Mucosa of rectum (tissue), 2 donors: ENCODE measurements around the gene CCDC81.

Experiments
- H3K27ac ChIP-seq, 2 donors: one replicate each; pipeline ENCODE4 v1.7.0; 2013; ENCODE audit warnings: inconsistent platforms in 2 of 2, low read depth in 2 of 2, low read length in 2 of 2
- H3K27me3 ChIP-seq, 2 donors: one replicate each; pipeline ENCODE4 v1.7.0; 2013; ENCODE audit warnings: low read length in 2 of 2; ENCODE audit not compliant: control insufficient read depth in 2 of 2, insufficient read depth in 2 of 2
- H3K36me3 ChIP-seq, 2 donors: one replicate each; pipeline ENCODE4 v1.7.0; 2013; ENCODE audit warnings: low read length in 2 of 2; ENCODE audit not compliant: control insufficient read depth in 2 of 2, insufficient read depth in 2 of 2
- H3K4me1 ChIP-seq, 2 donors: one replicate each; pipeline ENCODE4 v1.7.0; 2013; ENCODE audit warnings: low read length in 2 of 2, mild to moderate bottlenecking in 1 of 2; ENCODE audit not compliant: control insufficient read depth in 2 of 2, insufficient read depth in 2 of 2
- H3K4me3 ChIP-seq, 2 donors: one replicate each; pipeline ENCODE4 v1.7.0; 2013; ENCODE audit warnings: low read length in 2 of 2
- H3K9ac ChIP-seq, 2 donors: one replicate each; pipeline ENCODE4 v1.7.0; 2013; ENCODE audit warnings: low read length in 2 of 2, low read depth in 1 of 2, mild to moderate bottlenecking in 1 of 2
- H3K9me3 ChIP-seq, 2 donors: one replicate each; pipeline ENCODE4 v1.7.0; 2013; ENCODE audit warnings: low read length in 2 of 2; ENCODE audit not compliant: control insufficient read depth in 2 of 2
- donor health status: healthy.
- donor health status: Normal muscosa, but diverticular disease.

The CCDC81 gene

DNA sequence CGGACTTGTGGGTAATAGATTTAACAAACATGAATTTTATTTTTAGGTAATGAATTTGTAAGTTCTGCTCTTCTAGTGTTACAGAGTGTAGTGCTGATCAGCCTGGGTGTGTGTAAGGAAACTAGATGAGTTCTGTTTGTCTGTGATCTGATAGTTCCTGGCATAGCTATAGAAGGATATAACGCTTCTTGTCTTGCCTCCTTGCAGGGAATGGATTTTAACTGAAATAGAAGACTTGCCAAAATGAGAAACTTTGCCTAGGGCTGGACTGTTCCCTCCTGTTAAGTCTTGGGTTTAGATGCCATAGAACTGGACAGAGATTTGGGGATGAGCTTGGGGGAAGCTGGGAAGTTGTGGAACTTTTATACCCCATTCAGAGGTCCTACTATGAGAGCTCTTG, 11.6 kb downstream of the CCDC81 start:
- Histone ChIP-seq H3K4me3 (no peak overlapping the region), H3K27ac (no peak overlapping the region), H3K9me3 (no peaks in the 10 kb centered on the region), H3K4me1 (no peaks in the 10 kb centered on the region), H3K27me3 (no peaks in the 10 kb centered on the region), H3K36me3 (no peaks in the 10 kb centered on the region), H3K9ac (no peak overlapping the region)

DNA sequence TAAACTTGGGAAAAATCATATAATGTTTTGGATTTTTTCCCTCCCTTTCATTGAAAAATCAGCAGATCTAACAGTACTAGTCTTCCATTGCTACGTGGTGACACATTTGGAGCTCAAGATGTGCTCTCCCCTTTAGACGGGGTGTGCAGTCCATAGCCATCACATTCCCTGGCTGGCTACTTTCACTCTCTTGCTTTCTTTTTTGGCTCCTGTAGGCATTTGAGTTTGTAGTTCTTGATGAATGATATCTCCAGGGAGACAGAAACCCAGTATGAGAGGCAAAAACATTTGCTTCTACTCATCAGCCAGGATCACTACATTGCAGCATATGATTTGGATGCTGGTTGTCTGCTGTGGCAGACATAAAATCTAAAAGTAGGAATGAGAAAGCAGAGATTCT, 12.1 kb downstream of the CCDC81 start:
- Histone ChIP-seq H3K9ac (no peak overlapping the region), H3K9me3 (no peaks in the 10 kb centered on the region), H3K27ac (no peak overlapping the region), H3K4me3 (no peak overlapping the region), H3K4me1 (no peaks in the 10 kb centered on the region), H3K27me3 (no peaks in the 10 kb centered on the region), H3K36me3 (no peaks in the 10 kb centered on the region)

DNA sequence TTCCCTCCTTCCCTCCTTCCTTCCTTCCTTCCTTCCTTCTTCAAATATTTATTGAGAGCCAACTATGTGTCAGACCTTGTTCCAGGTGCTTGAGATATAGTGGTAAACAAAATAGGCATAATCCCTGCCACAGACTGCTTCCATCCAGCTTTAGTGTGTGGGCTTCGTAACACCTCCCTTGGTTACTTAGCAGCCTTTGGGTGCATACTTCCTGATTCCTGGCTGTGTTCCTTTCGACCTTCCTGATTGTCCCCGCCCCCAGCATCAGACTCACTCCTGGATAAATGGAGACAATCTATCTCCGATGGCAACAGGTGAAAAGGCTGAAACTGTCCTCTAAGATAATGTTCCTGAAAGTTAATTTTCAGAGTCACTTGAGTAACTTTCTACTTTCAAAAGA, 13.5 kb downstream of the CCDC81 start:
- no peak overlapping the region for H3K27ac ChIP-seq
- no peak overlapping the region for H3K9ac ChIP-seq
- H3K9me3 ChIP-seq: no peaks in the 10 kb centered on the region
- H3K4me3 ChIP-seq: no peak overlapping the region
- no peaks in the 10 kb centered on the region for H3K27me3 ChIP-seq
- H3K36me3 ChIP-seq: no peaks in the 10 kb centered on the region
- H3K4me1 ChIP-seq: no peaks in the 10 kb centered on the region

DNA sequence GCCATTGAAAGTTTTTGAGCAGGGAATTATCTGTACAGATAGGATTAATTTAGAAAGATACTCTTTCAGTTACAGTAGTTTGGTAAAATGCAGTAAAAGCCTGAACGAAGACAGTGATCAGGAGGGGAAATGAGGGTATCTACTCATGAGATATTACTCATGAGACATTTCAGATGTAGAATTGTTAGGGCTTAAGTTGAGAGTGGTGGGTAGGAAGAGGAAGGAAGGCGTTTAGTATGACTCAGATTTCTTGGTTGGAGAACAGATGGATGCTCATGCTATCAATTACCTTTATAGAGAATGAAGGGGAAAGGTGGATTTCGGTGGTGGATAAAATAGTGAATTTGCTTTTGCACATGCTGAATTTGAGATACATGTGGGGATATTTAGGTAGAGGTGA, 15.8 kb downstream of the CCDC81 start:
- Histone ChIP-seq H3K27ac (no peak overlapping the region), H3K9me3 (no peaks in the 10 kb centered on the region), H3K4me1 (no peaks in the 10 kb centered on the region), H3K9ac (no peak overlapping the region), H3K36me3 (no peaks in the 10 kb centered on the region), H3K27me3 (no peaks in the 10 kb centered on the region), H3K4me3 (no peak overlapping the region)

DNA sequence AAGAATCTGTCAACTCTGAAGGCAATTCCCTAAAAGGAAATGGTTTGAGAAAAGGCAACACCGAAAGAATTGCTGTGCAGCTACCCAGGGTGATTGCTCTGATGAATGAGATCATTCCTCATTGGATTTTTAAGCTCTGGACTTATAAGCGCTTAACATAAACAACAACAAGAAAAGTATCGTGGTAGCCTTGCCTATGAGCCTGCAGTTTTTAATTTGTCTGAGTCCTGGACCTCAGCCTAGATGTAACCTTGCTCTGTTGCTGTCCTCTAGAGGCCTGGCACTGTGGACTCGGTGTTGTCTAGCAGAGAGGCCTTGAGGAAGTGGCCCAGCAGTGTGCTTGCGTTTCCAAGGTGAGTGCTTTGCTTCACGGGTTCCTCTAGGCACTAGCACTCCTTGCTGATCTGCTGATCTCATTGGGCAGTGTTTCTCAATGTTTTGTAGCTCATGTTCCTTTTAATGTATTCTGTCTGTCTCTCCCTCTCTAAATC, 20.4 kb downstream of the CCDC81 start:
- H3K4me3 ChIP-seq: no peak overlapping the region
- no peaks in the 10 kb centered on the region for H3K4me1 ChIP-seq
- no peak overlapping the region for H3K27ac ChIP-seq
- no peaks in the 10 kb centered on the region for H3K36me3 ChIP-seq
- H3K27me3 ChIP-seq: no peaks in the 10 kb centered on the region
- H3K9me3 ChIP-seq: no peaks in the 10 kb centered on the region
- no peak overlapping the region for H3K9ac ChIP-seq

DNA sequence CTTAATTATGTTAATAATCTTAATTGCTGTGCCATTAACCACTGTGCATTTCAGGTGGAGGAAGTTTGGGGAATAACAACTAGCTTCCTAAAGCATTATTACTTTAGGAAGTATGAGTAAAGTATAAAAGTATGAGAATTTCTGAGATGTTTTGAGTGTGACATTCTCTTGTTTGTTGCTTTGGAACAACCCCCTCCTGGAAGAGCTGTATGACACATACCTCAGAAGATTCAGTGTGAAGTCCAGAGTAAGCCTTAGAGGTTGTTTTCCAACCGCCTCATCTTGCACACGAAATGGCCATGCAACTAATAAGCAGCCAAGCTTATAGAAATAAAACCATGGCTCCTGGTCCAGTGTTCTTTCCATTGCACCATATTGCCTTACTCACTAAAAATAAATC, 21.7 kb downstream of the CCDC81 start:
- H3K36me3 ChIP-seq: no peaks in the 10 kb centered on the region
- no peaks in the 10 kb centered on the region for H3K9me3 ChIP-seq
- no peaks in the 10 kb centered on the region for H3K4me1 ChIP-seq
- H3K27ac ChIP-seq: no peak overlapping the region
- H3K9ac ChIP-seq: no peak overlapping the region
- no peak overlapping the region for H3K4me3 ChIP-seq
- no peaks in the 10 kb centered on the region for H3K27me3 ChIP-seq

DNA sequence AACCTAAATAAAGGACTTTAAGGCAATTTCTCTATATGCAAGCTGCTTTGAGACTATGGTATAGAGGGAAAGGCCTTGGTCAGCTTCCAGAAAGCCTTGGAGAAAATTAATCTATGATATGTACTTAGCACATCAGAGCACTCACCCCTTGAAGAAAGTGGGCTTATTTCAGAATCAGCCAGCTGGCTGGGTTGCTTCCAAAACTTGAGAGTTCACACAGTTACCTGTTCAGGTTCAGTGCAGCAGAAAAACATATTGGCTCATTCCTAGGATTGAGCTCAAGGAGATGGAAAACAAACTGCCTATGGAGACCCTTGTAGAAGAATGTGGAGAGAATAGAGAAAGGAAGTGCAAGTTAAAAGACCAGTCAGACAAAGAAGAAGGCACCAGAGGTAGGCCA, 22.7 kb downstream of the CCDC81 start:
- no peaks in the 10 kb centered on the region for H3K9me3 ChIP-seq
- no peaks in the 10 kb centered on the region for H3K36me3 ChIP-seq
- no peak overlapping the region for H3K9ac ChIP-seq
- no peaks in the 10 kb centered on the region for H3K4me1 ChIP-seq
- H3K27me3 ChIP-seq: no peaks in the 10 kb centered on the region
- no peak overlapping the region for H3K4me3 ChIP-seq
- H3K27ac ChIP-seq: no peak overlapping the region

DNA sequence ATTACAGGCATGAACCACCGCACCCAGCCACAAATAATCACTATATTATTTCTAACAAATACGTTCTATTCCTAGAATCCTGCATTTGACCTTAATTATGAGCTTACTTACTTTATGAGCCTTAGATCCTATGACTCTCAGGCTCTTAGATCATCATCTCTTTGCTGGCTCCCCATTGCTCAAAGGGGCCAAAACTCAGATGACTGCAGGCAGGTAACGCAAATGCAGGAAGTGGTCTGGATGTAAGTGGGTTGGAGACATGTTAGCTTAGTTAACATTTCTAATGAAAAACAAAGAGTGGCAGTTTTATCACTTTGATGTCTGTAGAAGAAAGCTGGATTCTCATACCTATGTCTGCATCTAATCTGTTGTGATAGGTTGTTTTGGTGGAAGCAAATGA, 23.4 kb downstream of the CCDC81 start:
- no peak overlapping the region for H3K4me3 ChIP-seq
- H3K27ac ChIP-seq: no peak overlapping the region
- H3K36me3 ChIP-seq: no peaks in the 10 kb centered on the region
- no peaks in the 10 kb centered on the region for H3K27me3 ChIP-seq
- H3K9me3 ChIP-seq: no peaks in the 10 kb centered on the region
- no peak overlapping the region for H3K9ac ChIP-seq
- H3K4me1 ChIP-seq: no peaks in the 10 kb centered on the region

DNA sequence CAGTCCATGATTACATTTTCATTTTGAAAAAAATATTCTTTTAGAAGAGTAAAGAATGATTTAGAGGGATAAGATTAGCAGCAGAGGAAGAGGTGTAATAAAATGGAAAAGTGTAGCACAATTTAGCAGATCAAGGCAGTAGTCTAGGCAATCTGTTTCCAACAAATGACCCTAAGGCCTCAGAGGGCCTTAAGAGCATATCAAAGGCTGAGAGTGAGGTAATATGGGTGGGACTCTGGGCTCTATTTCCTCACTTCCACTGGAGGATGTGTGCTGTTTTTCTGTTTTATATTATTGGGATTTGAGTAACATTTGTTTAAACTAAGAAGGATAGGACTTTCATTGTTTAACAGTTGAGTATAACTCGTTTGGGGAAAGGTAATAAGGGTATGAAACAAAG, 28.8 kb downstream of the CCDC81 start:
- Histone ChIP-seq H3K36me3 (no peaks in the 10 kb centered on the region), H3K9ac (no peak overlapping the region), H3K4me3 (no peak overlapping the region), H3K9me3 (no peaks in the 10 kb centered on the region), H3K27ac (no peak overlapping the region), H3K4me1 (no peaks in the 10 kb centered on the region), H3K27me3 (no peaks in the 10 kb centered on the region)

DNA sequence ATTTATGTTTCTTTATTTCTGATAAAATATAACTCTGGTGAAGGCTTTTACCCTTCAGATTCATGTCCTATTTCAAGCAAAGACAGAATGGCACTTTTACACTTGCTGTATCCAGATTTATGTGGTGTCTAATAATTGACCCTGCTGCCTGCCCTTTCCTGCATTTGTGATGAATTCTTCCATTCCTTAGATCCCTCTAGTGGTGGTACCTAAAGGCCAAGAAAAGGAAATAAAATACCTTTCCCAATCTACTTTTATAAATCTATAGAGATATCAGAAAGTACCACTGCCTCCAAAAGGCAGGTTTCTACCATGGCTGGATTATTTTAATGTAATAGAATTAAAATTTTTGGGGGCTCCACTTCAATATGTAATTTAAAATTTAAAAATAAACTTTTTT, 34.2 kb downstream of the CCDC81 start:
- H3K9ac ChIP-seq: no peak overlapping the region
- no peaks in the 10 kb centered on the region for H3K4me1 ChIP-seq

DNA sequence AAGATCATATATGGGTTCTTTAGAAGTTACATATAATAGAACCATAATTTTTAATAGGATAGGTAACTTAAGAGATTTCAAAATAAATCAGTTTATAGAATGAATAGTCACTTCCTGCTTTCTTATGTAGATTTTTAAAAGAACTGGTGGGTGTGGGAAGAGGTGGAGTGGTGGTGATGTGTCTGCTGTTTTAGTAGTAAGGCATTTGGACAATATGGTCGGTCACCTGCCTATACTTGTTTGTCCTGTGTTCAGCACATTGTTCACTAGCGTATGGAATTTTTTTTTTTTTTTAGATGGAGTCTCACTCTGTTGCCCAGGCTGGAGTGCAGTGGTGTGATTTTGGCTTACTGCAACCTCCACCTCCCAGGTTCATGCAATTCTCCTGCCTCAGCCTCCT, 39.3 kb downstream of the CCDC81 start:
- Histone ChIP-seq H3K27me3 (no peaks in the 10 kb centered on the region), H3K4me1 (no peaks in the 10 kb centered on the region), H3K27ac (no peak overlapping the region), H3K9me3 (no peaks in the 10 kb centered on the region), H3K36me3 (no peaks in the 10 kb centered on the region), H3K9ac (no peak overlapping the region), H3K4me3 (no peak overlapping the region)

More for the DNA sequence above, 34.2 kb downstream of the CCDC81 start:
- Histone ChIP-seq H3K9me3 (no peaks in the 10 kb centered on the region), H3K36me3 (no peaks in the 10 kb centered on the region), H3K27ac (no peak overlapping the region), H3K4me3 (no peak overlapping the region), H3K27me3 (no peaks in the 10 kb centered on the region)
